ENCODE results near the gene CHAMP1.

CHAMP1 gene

DNA sequence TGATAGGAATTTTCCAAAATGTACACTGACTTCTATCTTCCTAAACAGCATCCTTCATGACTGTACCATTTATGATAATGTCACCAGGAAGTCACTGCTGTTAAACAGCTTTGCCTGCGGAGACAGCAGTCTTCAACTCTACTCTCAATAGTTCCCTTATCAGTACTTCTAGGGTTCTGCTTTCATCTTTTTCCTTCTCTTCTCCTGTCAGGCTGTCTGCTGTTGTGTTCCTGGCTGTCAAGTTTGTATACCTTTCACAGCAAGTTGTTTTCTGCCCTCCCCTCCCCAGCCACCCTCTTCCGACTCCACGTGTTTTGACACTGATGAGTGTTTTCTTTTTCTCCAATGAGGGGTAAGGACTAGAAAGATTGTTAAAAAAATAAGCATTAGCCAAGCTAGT lies 30.7 kb upstream of the CHAMP1 start:
- TF ChIP-seq ARNTL (CRISPR knock-in tag; IDR thresholded peaks at IDR 0.05; ENCODE audit: borderline replicate concordance, low read depth) (no peak), ZNF70 (CRISPR knock-in tag; IDR thresholded peaks at IDR 0.05) (peak; percentile 37; the same call in 1 of the 2 replicates)
- ATAC-seq = no peak

DNA sequence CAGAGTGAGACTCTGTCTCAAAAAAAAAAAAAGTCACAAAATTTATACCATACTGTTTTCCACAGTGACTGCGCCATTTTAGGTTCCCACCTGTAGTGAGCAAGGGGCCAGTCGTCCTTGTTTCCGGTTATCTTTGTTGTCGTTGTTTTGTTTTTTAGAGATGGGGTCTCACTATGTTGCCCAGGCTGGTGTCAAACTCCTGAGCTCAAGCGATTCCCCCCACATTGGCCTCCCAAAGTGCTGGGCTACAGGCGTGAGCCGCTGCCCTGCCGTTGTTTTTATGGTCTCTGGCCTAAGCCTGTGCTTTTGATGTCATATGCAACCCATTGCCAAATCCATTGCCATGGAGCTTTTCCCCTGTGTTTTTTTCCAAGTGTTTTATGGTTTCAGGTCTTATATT lies 29.6 kb upstream of the CHAMP1 start:
- no peak for TF ChIP-seq CSDC2 (CRISPR knock-in tag; IDR thresholded peaks at IDR 0.05)
- TF ChIP-seq, protein P1, sequence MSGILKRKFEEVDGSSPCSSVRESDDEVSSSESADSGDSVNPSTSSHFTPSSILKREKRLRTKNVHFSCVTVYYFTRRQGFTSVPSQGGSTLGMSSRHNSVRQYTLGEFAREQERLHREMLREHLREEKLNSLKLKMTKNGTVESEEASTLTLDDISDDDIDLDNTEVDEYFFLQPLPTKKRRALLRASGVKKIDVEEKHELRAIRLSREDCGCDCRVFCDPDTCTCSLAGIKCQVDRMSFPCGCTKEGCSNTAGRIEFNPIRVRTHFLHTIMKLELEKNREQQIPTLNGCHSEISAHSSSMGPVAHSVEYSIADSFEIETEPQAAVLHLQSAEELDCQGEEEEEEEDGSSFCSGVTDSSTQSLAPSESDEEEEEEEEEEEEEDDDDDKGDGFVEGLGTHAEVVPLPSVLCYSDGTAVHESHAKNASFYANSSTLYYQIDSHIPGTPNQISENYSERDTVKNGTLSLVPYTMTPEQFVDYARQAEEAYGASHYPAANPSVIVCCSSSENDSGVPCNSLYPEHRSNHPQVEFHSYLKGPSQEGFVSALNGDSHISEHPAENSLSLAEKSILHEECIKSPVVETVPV (CRISPR knock-in tag; IDR thresholded peaks at IDR 0.05) = no peak
- TF ChIP-seq ESRRG (CRISPR knock-in tag; IDR thresholded peaks at IDR 0.05) = no peak
- no peak for TF ChIP-seq SNAI2 (CRISPR knock-in tag; IDR thresholded peaks at IDR 0.05)
- no peak for TF ChIP-seq BACH2 (CRISPR knock-in tag; IDR thresholded peaks at IDR 0.05; ENCODE audit: borderline replicate concordance)
- TF ChIP-seq OSR1 (CRISPR knock-in tag; IDR thresholded peaks at IDR 0.05) = no peak
- TF ChIP-seq ISL1 (CRISPR knock-in tag; IDR thresholded peaks at IDR 0.05) = no peak
- no peak for TF ChIP-seq TCF4 (CRISPR knock-in tag; IDR thresholded peaks at IDR 0.05; ENCODE audit: borderline replicate concordance)
- TF ChIP-seq, protein P2, sequence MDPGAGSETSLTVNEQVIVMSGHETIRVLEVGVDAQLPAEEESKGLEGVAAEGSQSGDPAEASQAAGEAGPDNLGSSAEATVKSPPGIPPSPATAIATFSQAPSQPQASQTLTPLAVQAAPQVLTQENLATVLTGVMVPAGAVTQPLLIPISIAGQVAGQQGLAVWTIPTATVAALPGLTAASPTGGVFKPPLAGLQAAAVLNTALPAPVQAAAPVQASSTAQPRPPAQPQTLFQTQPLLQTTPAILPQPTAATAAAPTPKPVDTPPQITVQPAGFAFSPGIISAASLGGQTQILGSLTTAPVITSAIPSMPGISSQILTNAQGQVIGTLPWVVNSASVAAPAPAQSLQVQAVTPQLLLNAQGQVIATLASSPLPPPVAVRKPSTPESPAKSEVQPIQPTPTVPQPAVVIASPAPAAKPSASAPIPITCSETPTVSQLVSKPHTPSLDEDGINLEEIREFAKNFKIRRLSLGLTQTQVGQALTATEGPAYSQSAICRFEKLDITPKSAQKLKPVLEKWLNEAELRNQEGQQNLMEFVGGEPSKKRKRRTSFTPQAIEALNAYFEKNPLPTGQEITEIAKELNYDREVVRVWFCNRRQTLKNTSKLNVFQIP (CRISPR knock-in tag; IDR thresholded peaks at IDR 0.05; ENCODE audit: borderline replicate concordance, low read depth) = no peak
- no peak for TF ChIP-seq ARNTL (CRISPR knock-in tag; IDR thresholded peaks at IDR 0.05; ENCODE audit: borderline replicate concordance, low read depth)
- no peak for TF ChIP-seq GLIS3 (CRISPR knock-in tag; IDR thresholded peaks at IDR 0.05)
- TF ChIP-seq, protein P3, sequence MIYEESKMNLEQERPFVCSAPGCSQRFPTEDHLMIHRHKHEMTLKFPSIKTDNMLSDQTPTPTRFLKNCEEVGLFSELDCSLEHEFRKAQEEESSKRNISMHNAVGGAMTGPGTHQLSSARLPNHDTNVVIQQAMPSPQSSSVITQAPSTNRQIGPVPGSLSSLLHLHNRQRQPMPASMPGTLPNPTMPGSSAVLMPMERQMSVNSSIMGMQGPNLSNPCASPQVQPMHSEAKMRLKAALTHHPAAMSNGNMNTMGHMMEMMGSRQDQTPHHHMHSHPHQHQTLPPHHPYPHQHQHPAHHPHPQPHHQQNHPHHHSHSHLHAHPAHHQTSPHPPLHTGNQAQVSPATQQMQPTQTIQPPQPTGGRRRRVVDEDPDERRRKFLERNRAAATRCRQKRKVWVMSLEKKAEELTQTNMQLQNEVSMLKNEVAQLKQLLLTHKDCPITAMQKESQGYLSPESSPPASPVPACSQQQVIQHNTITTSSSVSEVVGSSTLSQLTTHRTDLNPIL (CRISPR knock-in tag; IDR thresholded peaks at IDR 0.05; ENCODE audit: low read depth) = no peak
- TF ChIP-seq ZNF70 (CRISPR knock-in tag; IDR thresholded peaks at IDR 0.05) = no peak
- ATAC-seq = no peak

DNA sequence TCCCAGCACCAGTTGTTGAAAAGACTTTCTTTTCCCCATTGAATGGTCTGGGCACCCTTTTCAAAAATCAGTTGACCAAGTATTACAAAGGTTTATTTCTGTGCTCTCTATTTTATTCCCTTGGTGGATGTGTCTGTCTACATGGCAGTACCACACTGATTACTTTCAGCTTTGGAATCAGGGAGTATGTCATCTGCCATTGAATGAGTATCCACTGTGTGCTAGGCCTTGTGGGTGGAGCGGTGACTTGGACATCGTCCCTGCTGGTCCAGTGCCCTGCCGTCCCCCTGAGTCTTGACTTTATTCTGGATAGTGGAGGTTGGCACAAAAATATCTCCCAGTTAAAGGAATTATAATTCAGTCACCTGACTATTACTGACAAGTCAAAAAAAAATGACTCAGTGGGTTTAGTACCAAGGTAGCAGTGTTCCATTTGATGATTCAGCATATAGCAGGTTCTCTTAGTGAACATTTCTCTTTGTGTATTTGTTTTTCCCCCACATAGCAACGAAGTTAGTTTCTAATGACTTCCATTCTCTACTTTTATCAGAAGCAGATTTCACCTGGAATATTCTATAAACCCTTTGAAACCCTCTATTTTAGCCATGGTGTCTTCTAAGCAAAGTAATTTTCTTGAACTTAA lies 29.0 kb upstream of the CHAMP1 start:
- no peak for ATAC-seq
- TF ChIP-seq, protein P1 (CRISPR knock-in tag; IDR thresholded peaks at IDR 0.05) = no peak
- TF ChIP-seq ESRRG (CRISPR knock-in tag; IDR thresholded peaks at IDR 0.05) (no peak), BACH2 (CRISPR knock-in tag; IDR thresholded peaks at IDR 0.05; ENCODE audit: borderline replicate concordance) (no peak)

DNA sequence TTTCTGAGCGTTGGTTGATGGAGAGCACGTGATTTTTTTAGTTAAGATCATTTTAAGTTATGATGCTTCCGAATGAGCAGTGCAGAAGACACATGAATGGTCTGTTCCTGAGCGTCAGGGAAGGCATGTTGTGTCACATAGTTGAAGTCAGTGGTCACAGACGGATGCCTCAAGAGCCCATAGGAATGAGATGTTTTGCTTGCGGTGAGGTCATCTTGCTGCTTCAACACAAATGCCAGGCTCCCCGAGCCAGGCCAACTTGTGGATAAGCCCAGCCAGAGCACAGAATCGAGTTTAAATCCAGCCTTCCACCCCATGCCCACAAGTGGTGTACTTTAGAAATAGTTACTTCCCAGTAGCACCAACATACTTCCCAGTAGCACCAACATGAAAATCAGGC lies 27.5 kb upstream of the CHAMP1 start:
- ATAC-seq = no peak
- no peak for TF ChIP-seq ARNTL (CRISPR knock-in tag; IDR thresholded peaks at IDR 0.05; ENCODE audit: borderline replicate concordance, low read depth)

DNA sequence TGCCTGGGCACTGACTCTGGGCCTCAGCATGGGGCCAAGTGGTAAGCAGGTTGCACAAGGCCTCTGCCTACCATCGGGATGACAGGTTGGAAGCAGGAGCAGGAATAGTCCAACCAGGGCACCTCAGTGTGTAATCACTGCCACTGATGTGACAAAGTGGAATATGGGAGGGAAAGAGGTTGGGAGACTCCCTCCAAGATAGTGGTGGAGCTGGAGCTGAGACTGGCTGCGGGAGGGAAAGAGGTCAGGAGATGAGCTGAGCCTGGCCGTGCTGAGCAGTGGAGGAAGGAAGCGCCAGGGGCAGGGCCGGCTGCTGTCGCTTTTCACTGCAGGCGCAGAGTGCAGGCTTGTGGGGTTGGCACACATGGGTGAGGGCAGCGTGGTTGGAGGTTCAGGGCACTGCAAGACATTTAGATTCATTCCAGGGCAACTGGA lies 26.1 kb upstream of the CHAMP1 start:
- TF ChIP-seq, protein P4, sequence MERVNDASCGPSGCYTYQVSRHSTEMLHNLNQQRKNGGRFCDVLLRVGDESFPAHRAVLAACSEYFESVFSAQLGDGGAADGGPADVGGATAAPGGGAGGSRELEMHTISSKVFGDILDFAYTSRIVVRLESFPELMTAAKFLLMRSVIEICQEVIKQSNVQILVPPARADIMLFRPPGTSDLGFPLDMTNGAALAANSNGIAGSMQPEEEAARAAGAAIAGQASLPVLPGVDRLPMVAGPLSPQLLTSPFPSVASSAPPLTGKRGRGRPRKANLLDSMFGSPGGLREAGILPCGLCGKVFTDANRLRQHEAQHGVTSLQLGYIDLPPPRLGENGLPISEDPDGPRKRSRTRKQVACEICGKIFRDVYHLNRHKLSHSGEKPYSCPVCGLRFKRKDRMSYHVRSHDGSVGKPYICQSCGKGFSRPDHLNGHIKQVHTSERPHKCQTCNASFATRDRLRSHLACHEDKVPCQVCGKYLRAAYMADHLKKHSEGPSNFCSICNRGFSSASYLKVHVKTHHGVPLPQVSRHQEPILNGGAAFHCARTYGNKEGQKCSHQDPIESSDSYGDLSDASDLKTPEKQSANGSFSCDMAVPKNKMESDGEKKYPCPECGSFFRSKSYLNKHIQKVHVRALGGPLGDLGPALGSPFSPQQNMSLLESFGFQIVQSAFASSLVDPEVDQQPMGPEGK (CRISPR knock-in tag; IDR thresholded peaks at IDR 0.05; ENCODE audit: borderline replicate concordance) = no peak
- no peak for TF ChIP-seq ISL1 (CRISPR knock-in tag; IDR thresholded peaks at IDR 0.05)
- no peak for TF ChIP-seq ZNF8 (CRISPR knock-in tag; IDR thresholded peaks at IDR 0.05)
- TF ChIP-seq ZC3H10 (CRISPR knock-in tag; IDR thresholded peaks at IDR 0.05) = no peak
- TF ChIP-seq CSDC2 (CRISPR knock-in tag; IDR thresholded peaks at IDR 0.05) = no peak

More for the DNA sequence above, 26.1 kb upstream of the CHAMP1 start:
- ATAC-seq = no peak
